ENCODE data around the gene ANKRD35.

Gene ANKRD35

DNA sequence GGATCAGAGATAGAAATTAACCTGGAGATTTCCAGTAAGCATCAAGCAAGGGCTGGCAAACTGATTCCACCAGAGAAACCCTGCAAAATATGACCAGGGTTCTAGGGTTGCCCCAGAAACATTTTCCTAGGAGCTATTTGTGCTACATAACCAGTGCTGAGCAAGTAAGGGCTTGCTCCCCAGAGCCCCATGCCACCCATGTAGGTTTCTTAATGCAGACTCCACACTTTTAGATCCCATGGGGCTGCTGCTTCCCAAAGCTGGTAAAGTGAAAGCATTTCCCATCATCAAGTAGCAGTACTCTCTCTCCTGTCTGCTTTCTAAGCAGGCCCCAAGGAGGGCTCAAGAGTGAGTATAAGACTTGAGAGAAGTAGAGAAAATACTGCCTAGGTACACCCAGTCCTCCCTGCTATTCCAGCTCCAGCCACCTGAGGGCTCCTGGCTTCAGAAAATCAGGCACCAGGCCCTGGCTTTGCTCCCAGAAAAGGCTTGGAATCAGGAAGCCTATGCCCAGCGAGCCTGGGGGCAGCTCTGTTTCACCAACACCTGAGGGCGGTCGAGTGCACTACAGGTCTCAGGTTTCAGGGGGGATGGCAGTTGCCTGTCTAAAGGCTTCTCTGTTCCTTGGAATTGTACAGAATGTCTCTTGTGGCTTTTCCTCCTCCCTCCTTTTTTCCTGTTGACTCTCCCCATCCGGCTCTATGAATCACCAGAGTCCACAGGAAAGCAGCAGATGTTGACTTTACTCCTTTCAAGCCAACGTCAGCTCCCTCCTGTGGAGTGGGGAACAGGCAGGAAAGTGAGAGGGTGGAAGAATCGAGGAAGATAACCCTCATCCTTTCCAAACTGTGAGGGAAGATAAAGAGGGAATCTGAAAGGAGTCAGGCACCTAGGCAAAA is 6.2 kb upstream of the ANKRD35 start:
- peak overlapping the region; percentile 96 for H3K27ac ChIP-seq
- peak; percentile 96 for TF ChIP-seq CTCF (conservative IDR thresholded peaks at IDR 0.05)

DNA sequence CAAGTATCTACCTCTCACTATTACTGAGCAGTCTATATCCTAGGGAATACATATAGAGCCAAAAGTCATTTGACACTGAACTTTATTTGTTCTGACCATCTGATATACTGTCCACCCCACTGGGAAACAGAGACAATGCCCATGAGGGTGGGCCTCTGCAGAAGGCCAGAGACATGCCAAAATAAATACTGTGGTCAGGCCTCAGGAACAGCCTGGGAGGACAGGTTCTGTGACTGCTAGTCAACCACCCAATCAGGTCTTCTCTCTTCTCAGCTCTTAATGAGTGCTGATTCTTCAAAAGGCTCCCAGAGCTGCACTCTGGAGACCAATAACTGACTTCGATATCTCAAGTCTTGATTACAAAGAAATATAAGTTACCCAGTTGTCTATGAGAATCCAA is 5.5 kb upstream of the ANKRD35 start:
- H3K27ac ChIP-seq = peak overlapping the region; percentile 96
- no peak for TF ChIP-seq CTCF (conservative IDR thresholded peaks at IDR 0.05)

- peak overlapping the region; percentile 96 for H3K27ac ChIP-seq
- TF ChIP-seq CTCF (conservative IDR thresholded peaks at IDR 0.05) = no peak
Measured at GRCh38 chr1:145889722-145890121, 4.1 kb upstream of the ANKRD35 start.

- no peak overlapping the region for H3K27ac ChIP-seq
- TF ChIP-seq CTCF (conservative IDR thresholded peaks at IDR 0.05) = no peak
Measured at GRCh38 chr1:145887631-145888030, 2.0 kb upstream of the ANKRD35 start.

DNA sequence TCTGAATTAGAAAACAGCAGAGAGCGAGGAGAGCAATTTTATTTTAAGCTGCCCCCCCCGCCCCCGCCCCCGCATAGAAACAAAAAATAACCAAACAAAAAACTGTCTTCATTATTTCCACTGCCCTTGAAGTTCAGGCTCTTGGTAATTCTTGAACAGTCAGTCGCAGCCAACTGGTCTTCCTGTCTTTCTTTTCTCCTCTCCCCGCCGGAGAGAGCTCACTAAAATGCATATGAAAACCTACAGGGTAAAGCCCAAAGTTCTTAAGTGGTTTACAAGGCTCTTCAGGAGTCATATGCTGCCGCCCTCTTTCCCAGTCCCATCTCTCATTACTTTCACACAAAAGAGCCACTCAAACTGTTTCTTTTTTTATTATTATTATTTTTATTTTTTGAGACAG is 1.1 kb upstream of the ANKRD35 start:
- no peak for TF ChIP-seq CTCF (conservative IDR thresholded peaks at IDR 0.05)
- no peak overlapping the region for H3K27ac ChIP-seq

- H3K27ac ChIP-seq = no peak overlapping the region
- TF ChIP-seq CTCF (conservative IDR thresholded peaks at IDR 0.05) = no peak
Measured at GRCh38 chr1:145886390-145886789, 724 bp upstream of the ANKRD35 start.

GRCh38 chr1:145884675-145885074 is 991 bp downstream of the ANKRD35 start:
- no peak for TF ChIP-seq CTCF (conservative IDR thresholded peaks at IDR 0.05)
- H3K27ac ChIP-seq = no peak overlapping the region
